GM12875 (cell line): ENCODE measurements around the gene HIGD1C.

Source experiments
- H3K4me3 ChIP-seq: one replicate; pipeline ENCODE4 v1.5.1; 2011; ENCODE audit warnings: low read depth, low read length, control low read depth
- TF ChIP-seq, protein P1 (sequence below): IDR thresholded peaks from 2 replicates; pipeline ENCODE4 v1.5.1; 2011; ENCODE audit warnings: low read depth, mild to moderate bottlenecking, control low read depth, inconsistent platforms, low read length, moderate library complexity, borderline replicate concordance; ENCODE audit not compliant: insufficient read depth

HIGD1C gene

DNA sequence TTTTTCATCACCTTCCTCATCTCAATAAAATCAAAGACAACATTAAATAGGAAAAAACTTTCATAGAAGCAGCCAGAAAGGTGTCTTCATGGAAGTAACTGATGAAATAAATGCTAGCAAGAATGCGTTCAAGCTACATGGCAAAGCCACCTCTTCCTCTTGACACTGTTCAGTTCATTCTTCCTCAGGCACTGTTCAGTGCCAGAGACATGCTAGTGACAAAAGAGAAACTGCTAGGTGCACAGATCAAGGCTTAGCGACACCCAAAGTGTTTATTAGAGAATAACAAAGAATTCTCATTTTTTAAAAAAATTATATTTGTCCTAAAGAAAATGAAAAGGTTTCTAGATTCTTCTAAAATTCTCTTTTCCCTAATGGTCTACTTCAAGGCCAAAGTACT, 66.6 kb downstream of the HIGD1C start:
- H3K4me3 ChIP-seq: no peak overlapping the region
- TF ChIP-seq, protein P1, sequence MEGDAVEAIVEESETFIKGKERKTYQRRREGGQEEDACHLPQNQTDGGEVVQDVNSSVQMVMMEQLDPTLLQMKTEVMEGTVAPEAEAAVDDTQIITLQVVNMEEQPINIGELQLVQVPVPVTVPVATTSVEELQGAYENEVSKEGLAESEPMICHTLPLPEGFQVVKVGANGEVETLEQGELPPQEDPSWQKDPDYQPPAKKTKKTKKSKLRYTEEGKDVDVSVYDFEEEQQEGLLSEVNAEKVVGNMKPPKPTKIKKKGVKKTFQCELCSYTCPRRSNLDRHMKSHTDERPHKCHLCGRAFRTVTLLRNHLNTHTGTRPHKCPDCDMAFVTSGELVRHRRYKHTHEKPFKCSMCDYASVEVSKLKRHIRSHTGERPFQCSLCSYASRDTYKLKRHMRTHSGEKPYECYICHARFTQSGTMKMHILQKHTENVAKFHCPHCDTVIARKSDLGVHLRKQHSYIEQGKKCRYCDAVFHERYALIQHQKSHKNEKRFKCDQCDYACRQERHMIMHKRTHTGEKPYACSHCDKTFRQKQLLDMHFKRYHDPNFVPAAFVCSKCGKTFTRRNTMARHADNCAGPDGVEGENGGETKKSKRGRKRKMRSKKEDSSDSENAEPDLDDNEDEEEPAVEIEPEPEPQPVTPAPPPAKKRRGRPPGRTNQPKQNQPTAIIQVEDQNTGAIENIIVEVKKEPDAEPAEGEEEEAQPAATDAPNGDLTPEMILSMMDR: no peak

- H3K4me3 ChIP-seq: no peak overlapping the region
- TF ChIP-seq, protein P1: no peak
Measured at GRCh38 chr12:51019927-51020326, 67.6 kb downstream of the HIGD1C start.
